Tongue (tissue), 2 donors: Measurements from ENCODE around the gene COX20. TPM values are rescaled to one million over a fixed set of nuclear protein-coding genes. Genes with fewer than 3 reads are reported as not detected.

Source experiments
- DNase-seq: peaks from one replicate; pipeline ENCODE4 v3.0.0-alpha.2; 2015
- total RNA-seq: library from RNA; depleted of rRNA; stranded (reverse); fragments of >200 nt; gene quantifications from one replicate; pipeline ENCODE4 v1.2.3, GENCODE V29; 2014

The COX20 gene
- total RNA-seq, 1 donor from 2014 or later = 34.6 TPM

- no peak for DNase-seq
Observed at GRCh38 chr1:244876228-244876910, 40.9 kb downstream of the COX20 start.

- no peak for DNase-seq
Observed at GRCh38 chr1:244878681-244879080, 43.2 kb downstream of the COX20 start.

- no peak for DNase-seq
Observed at GRCh38 chr1:244881552-244882280, 46.3 kb downstream of the COX20 start.

GRCh38 chr1:244887281-244887680 lies 51.8 kb downstream of the COX20 start:
- no peak for DNase-seq

DNA sequence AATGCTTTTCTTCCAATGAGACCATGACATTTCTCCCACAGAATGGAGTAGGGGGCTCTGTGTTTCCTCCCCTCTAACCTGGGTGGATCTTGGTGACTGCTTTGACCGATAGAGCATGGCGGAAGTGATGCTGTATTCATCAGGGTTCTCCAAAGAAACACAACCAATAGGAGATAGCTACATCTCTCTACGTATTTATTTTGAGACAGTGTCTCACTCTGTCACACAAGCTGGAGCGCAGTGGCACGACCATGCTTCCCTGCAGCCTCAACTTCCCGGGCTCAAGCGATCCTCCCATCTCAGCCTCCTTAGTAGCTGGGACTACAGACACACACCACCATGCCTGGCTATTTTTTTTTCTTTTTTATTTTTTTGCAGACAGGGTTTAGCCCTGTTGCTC lies 58.4 kb downstream of the COX20 start:
- DNase-seq = no peak

Other genes with a start within 250 kb of the COX20 start
- gene DESI2, start 182.5 kb upstream of the COX20 start, total RNA-seq = 75.1 TPM
- 540 TPM for gene HNRNPU, start 28.9 kb downstream of the COX20 start, total RNA-seq